Muscle layer of colon (tissue), 2 donors: ENCODE measurements around the gene KAT2B.

Source experiments
- H3K27ac ChIP-seq: one replicate; pipeline ENCODE4 v1.7.0; 2013; ENCODE audit warnings: low read depth, mild to moderate bottlenecking, low read length, moderate library complexity
- H3K27me3 ChIP-seq, 2 donors: one replicate each; pipeline ENCODE4 v1.7.0; 2013; ENCODE audit warnings: low read length in 2 of 2, mild to moderate bottlenecking in 2 of 2; ENCODE audit not compliant: insufficient read depth in 2 of 2, control insufficient read depth in 1 of 2
- H3K36me3 ChIP-seq: one replicate; pipeline ENCODE4 v1.7.0; 2013; ENCODE audit warnings: mild to moderate bottlenecking, low read length; ENCODE audit not compliant: insufficient read depth
- H3K4me1 ChIP-seq: one replicate; pipeline ENCODE4 v1.7.0; 2013; ENCODE audit warnings: mild to moderate bottlenecking, low read length; ENCODE audit not compliant: insufficient read depth
- H3K4me3 ChIP-seq, 2 donors: one replicate each; pipeline ENCODE4 v1.7.0; 2013; ENCODE audit warnings: low read length in 2 of 2, low read depth in 1 of 2, mild to moderate bottlenecking in 1 of 2, moderate library complexity in 1 of 2
- H3K9ac ChIP-seq: one replicate; pipeline ENCODE4 v1.7.0; 2013; ENCODE audit warnings: low read length
- H3K9me3 ChIP-seq: one replicate; pipeline ENCODE4 v1.7.0; 2013; ENCODE audit warnings: mild to moderate bottlenecking, low read length
- donor health status: abdominal sarcoma.
- donor health status: Adenocarcinoma of cecum.

KAT2B gene

DNA sequence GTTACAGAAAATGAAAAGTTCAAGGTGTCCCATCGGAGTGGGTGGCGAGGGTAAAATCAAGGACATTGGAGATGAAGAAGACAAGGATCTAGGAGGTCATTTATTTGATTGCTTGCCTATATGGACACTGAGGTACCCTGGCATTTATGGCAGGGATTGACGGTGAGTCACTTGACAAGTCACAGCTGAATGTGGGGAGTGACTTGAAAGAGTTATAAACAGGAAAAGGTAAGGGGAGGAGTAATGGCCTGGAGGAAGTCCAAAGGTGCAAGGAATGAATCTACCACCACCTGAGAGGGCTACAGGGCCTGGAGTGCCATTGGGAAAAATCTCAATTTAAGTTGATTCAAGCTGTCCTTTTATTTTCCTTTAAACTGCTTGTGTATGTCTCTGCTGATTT lies 157.5 kb downstream of the KAT2B start:
- Histone ChIP-seq H3K9ac (no peak overlapping the region), H3K27ac (no peak overlapping the region), H3K4me3 (no peak overlapping the region), H3K4me1 (no peaks in the 10 kb centered on the region), H3K9me3 (no peaks in the 10 kb centered on the region), H3K36me3 (no peaks in the 10 kb centered on the region), H3K27me3 (no peaks in the 10 kb centered on the region)

DNA sequence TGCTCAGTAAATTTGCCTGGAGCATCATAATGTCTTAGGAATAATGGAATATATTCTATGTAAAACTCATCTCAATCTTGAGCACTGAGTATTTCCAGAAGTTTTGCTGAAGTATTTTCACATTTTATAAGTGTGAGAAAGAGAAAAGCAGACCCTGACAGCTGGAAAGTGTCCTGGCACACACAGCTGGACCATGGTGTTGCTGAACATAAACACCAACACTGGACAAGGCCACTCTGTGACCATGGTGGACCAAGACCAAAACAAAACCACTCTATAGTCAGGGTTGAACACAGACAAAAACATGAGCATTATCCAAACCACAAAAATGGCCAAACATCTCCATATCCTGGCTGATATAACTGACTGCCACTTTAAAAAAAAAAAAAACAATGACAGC lies 160.9 kb downstream of the KAT2B start:
- H3K36me3 ChIP-seq: no peaks in the 10 kb centered on the region
- no peaks in the 10 kb centered on the region for H3K27me3 ChIP-seq
- no peak overlapping the region for H3K4me3 ChIP-seq
- no peaks in the 10 kb centered on the region for H3K9me3 ChIP-seq
- H3K9ac ChIP-seq: no peak overlapping the region
- H3K4me1 ChIP-seq: no peaks in the 10 kb centered on the region
- no peak overlapping the region for H3K27ac ChIP-seq
